Activated gamma-delta T cell (primary cell): Measurements from ENCODE around the gene CMPK1.
"Not testable (repeated sequence)": the region's sequence is repeated elsewhere in the genome, so short reads cannot be mapped to it uniquely, and the experiment has no call there.

Experiments used
- DNase-seq: peaks from one replicate; lab custom pipeline; 2025; lab: John Stamatoyannopoulos, UW

CMPK1 gene

GRCh38 chr1:47338249-47339077, 4.9 kb downstream of the CMPK1 start:
- DNase-seq = no peak

- no peak for DNase-seq
Measured at GRCh38 chr1:47340227-47340626, 6.6 kb downstream of the CMPK1 start.

GRCh38 chr1:47346979-47347378, 13.4 kb downstream of the CMPK1 start:
- not testable (repeated sequence) for DNase-seq

DNA sequence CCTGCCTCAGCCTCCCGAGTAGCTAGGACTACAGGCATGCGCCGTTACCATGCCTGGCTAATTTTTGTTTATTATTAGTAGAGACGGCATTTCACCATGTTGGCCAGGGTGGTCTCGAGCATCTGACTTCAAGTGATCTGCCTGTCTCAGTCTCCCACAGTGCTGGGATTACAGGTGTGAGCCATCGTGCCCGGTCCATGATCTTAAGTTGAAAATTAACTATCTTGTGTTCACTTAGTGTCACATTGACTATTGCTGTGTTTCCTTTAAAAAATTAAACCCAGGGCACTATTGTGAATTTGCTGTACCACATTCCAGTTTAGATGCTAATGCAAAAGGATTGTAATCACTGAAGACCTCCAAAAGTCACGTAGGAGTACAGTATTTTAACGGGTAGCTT, 14.1 kb downstream of the CMPK1 start:
- no peak for DNase-seq

GRCh38 chr1:47348246-47348645, 14.7 kb downstream of the CMPK1 start:
- no peak for DNase-seq

DNA sequence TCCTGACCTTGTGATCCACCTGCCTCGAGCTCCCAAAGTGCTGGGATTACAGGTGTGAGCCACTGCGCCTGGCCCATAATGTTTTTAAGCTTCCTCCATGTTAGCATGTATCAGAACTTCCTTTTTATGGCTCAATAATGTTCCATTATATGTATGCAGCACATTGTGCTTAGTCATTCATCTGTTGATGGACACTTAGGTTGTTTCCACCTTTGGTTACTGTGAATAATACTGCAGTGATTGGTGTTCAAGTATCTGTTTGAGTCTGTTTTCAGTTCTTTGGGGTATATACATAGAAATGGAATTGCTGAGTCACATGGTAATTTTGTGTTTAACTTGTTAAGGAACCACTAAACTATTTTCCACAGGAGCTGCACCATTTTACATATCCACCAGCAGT, 17.7 kb downstream of the CMPK1 start:
- DNase-seq = no peak

DNA sequence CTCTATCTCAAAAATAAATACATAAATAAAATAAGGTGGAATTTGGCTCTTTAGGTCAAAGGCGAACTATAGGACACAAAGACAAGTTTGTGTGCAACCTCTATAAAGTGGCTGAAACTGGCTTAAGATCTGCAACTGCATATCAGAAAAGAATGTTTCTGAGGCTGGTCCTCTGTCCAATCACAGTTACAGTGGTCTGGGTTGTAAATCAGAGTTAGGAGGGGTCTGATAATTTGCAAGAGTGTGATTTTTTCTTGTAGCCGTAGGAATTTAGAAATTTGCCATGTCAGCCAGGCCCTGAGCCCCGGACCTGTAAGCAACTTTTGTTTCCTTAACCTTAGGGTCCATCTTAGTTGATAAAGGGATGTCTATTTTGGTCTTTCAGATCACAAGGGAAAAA, 27.8 kb downstream of the CMPK1 start:
- no peak for DNase-seq

DNA sequence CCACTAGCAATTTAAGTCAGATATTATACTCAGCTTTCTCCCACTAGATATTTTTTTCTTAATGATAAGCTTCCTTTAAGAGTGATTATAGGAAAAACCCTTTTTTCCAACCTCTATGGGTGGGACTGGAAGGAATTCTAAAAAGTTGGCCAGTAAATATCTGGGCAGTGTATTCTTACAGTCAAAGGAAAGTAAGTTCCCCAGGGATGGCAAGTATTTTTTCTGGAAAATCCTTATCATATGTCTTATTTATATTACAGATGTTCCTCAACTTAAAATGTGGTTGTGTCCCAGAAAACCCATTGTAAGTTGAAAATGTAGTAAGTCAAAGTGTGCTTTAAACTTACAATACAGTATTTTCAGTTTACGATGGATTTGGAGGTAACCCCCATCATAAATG, 29.2 kb downstream of the CMPK1 start:
- DNase-seq = no peak

GRCh38 chr1:47367651-47368050, 34.1 kb downstream of the CMPK1 start:
- DNase-seq = no peak

DNA sequence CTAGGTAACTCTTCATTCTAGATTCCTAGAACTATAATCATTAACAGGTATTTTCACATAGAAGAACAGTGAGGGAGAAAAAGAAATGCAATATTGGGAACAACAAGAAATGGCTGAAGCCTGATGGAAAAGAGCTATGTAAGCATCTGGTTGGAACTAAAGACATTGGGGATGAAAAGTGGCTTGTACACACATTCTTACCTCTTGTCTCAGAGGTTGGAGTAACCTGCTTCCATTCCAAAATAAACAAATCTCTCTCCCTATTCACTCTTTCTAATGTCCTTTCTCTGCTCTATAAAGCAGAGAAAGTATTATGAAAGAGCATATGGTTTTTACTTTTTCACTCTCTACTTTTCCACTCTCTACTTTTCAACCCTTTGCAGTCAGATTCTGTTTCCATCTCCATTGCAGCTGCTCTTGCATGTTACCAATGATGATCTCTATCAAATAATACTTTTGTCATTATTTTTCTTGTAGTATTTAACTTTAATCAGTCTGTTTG, 37.5 kb downstream of the CMPK1 start:
- no peak for DNase-seq

- DNase-seq = no peak
Measured at GRCh38 chr1:47374501-47374900, 40.9 kb downstream of the CMPK1 start.

DNA sequence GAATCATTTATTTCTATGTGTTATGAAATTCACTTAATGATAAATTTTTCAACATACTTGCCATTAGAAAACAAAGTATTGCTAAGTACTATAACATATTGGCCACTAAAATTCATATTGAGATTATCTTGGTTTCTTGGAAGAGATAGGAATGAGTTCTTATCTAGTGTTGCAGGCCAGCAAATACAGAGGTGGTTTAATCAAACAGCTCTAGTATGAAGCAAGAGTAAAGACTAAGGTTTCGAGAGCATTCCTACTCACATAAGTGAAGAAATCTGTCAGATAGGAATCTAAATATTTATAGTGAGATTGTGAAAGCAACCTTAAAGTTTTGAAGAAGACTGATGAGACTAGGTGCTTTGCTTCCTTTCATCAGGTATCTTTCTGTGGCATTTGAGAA, 44.6 kb downstream of the CMPK1 start:
- DNase-seq = no peak

DNA sequence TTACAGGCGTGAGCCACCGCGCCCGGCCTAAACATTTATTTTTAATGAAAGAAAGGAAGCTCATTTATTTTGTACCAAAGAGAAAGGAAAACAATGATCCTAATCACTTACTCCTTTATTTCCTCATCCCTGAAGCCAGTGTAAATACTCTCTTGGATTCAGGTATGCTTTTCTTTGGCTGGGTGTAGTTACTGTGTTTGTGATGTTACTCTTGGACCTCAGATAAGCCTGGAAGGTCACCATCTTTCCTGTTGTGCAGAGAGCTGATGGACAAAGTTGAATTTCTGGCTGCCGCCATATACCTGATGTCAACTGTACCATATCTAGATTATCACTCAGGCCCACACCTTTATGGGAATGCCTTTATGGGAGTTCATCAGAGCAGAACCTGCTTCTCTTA, 47.1 kb downstream of the CMPK1 start:
- DNase-seq = no peak

- DNase-seq = no peak
Measured at GRCh38 chr1:47382399-47382983, 48.9 kb downstream of the CMPK1 start.

- DNase-seq = no peak
Measured at GRCh38 chr1:47384083-47384482, 50.5 kb downstream of the CMPK1 start.

GRCh38 chr1:47385020-47385419, 51.4 kb downstream of the CMPK1 start:
- no peak for DNase-seq

DNA sequence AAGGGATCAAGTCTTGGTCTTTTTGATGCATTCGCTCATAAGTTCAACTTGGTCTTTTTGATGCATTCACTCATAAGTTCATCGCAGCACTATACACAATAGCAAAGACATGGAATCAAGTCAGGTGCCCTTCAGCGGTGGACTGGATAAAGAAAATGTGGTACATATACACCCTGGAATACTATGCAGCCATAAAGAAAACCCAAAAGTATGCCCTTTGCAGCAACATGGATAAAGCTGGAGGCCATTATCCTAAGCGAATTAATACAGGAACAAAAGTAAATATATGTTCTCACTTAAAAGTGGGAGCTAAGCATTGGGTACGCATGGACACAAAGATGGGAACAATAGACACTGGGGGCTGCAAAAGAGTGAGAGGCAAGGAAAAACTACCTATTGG, 52.7 kb downstream of the CMPK1 start:
- DNase-seq = no peak

DNA sequence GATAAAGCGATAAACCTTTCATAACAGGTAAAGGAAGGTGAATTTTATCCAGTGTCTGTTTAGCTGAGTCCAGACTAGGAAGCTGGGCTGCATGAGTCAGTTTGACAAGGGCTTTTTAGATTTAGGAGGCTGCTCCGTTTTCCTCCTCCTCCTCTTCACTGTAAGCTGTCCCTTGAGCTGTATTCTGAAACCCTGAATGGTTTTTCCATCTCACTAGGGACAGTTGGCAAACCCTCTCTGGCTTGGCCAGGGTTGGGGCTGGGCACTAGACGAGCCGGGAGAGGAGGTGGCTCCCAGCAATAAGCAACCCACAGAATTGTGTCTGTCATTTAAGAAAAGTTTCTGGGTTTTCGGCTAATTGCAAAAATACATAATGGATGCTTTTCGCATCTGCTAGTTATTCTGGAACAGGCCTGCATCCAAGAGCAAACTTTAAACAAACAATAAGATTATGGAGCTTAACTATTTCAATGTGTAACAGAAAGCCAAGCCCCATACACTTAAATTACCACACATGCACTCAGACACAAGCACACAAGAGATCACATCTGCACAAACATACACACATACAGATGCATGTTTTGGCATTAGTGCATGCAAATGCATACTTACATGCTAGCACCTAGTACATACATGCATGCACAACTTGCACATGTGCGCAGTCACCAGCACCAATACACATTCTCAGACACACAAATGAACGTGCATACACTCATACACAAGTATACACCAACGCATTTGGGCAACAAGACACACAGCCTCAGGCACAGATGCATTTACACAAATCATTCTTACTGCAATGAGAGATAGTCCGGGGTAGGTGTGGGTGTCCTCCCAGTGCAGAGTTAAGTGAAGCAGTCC, 54.7 kb downstream of the CMPK1 start:
- no peak for DNase-seq

GRCh38 chr1:47388891-47389238, 55.3 kb downstream of the CMPK1 start:
- no peak for DNase-seq

GRCh38 chr1:47389731-47390130, 56.1 kb downstream of the CMPK1 start:
- no peak for DNase-seq

DNA sequence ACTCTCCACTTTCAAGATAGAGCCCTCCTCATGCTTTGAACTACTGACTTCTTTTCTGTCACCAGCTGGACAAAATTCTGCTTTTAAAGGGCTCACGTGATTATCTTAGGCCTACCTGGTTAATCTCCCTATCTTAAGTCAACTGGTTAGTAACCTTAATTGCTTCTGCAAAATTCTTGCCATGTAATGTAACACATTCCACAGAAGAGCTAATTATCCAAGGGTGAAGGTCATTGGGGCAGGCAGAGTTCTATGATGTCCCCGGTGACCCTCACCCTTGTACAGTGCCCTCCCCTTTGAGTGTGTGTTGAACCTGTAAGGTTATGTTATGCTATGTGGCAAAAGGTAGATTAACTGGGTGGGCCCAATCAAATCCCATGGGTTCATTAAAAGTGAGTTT, 57.3 kb downstream of the CMPK1 start:
- DNase-seq = no peak

GRCh38 chr1:47393141-47393540, 59.6 kb downstream of the CMPK1 start:
- DNase-seq = no peak

- DNase-seq = no peak
Measured at GRCh38 chr1:47395433-47395832, 61.8 kb downstream of the CMPK1 start.
